Caki2 (cell line): ENCODE results near the gene FGF18. TPM values are rescaled to one million over a fixed set of nuclear protein-coding genes. Genes with fewer than 3 reads are reported as not detected.

Experiments
- DNase-seq: peaks from one replicate; pipeline ENCODE4 v3.0.0-alpha.2; 2015; ENCODE audit warnings: low read depth
- in situ Hi-C: cut with HindIII; loops from 2 replicates; pipeline ENCODE4 v1.10.0; 2016; ENCODE audit warnings: low sequenced_read_pairs, low pct_unique_long_range_greater_than_20kb, mixed read lengths
- total RNA-seq: library from RNA; depleted of rRNA; stranded (reverse); fragments of >200 nt; shearing (Covaris generic); gene quantifications from 2 replicates; pipeline ENCODE4 v1.2.3, GENCODE V29; 2014; ENCODE audit warnings: low replicate concordance

FGF18 gene
- total RNA-seq, 1 experiment from 2014 or later: 9.5 TPM

GRCh38 chr5:171419688-171420430 lies 412 bp downstream of the FGF18 start:
- in situ Hi-C loops: loop anchor here (25.0 kb wide), 1 partner anchor 492 kb away; no protein-coding TSS in a partner anchor

GRCh38 chr5:171420431-171421241 lies 1.2 kb downstream of the FGF18 start:
- in situ Hi-C loops: loop anchor here (25.0 kb wide), 1 partner anchor 492 kb away; no protein-coding TSS in a partner anchor
- no peak for DNase-seq

More at GRCh38 chr5:171419688-171420430, 412 bp downstream of the FGF18 start:
- DNase-seq: peak; percentile 71

GRCh38 chr5:171421331-171422262 lies 2.1 kb downstream of the FGF18 start:
- DNase-seq: no peak
- in situ Hi-C loops: loop anchor here (25.0 kb wide), 1 partner anchor 491 kb away; no protein-coding TSS in a partner anchor

- in situ Hi-C loops: loop anchor here (25.0 kb wide), 1 partner anchor 490 kb away; no protein-coding TSS in a partner anchor
- DNase-seq: no peak
Observed at GRCh38 chr5:171422495-171422894, 3.0 kb downstream of the FGF18 start.

- in situ Hi-C loops: loop anchor here (25.0 kb wide), 1 partner anchor 489 kb away; no protein-coding TSS in a partner anchor
Observed at GRCh38 chr5:171422902-171423663, 3.6 kb downstream of the FGF18 start.

GRCh38 chr5:171424726-171425125 lies 5.3 kb downstream of the FGF18 start:
- peak; percentile 46 for DNase-seq
- in situ Hi-C loops: loop anchor here (25.0 kb wide), 1 partner anchor 488 kb away; no protein-coding TSS in a partner anchor

More at GRCh38 chr5:171422902-171423663, 3.6 kb downstream of the FGF18 start:
- DNase-seq: peak; percentile 88

- in situ Hi-C loops: no loop called here
- DNase-seq: peak; percentile 30
Observed at GRCh38 chr5:171425596-171426244, 6.3 kb downstream of the FGF18 start.

- in situ Hi-C loops: no loop called here
- no peak for DNase-seq
Observed at GRCh38 chr5:171426266-171426665, 6.8 kb downstream of the FGF18 start.

- in situ Hi-C loops: no loop called here
Observed at GRCh38 chr5:171426680-171427079, 7.2 kb downstream of the FGF18 start.

GRCh38 chr5:171427318-171428167 lies 8.1 kb downstream of the FGF18 start:
- in situ Hi-C loops: no loop called here
- no peak for DNase-seq

More at GRCh38 chr5:171426680-171427079, 7.2 kb downstream of the FGF18 start:
- DNase-seq: no peak

GRCh38 chr5:171428168-171428696 lies 8.8 kb downstream of the FGF18 start:
- DNase-seq: no peak
- in situ Hi-C loops: no loop called here

GRCh38 chr5:171428809-171429542 lies 9.5 kb downstream of the FGF18 start:
- in situ Hi-C loops: no loop called here
- DNase-seq: no peak

GRCh38 chr5:171429543-171429910 lies 10.1 kb downstream of the FGF18 start:
- DNase-seq: no peak
- in situ Hi-C loops: no loop called here

- in situ Hi-C loops: no loop called here
- DNase-seq: no peak
Observed at GRCh38 chr5:171431251-171431777, 11.9 kb downstream of the FGF18 start.

GRCh38 chr5:171432076-171432475 lies 12.6 kb downstream of the FGF18 start:
- in situ Hi-C loops: no loop called here
- no peak for DNase-seq
